ENCODE results near the gene RIT1. TPM values are rescaled to one million over a fixed set of nuclear protein-coding genes. Genes with fewer than 3 reads are reported as not detected.

Gene RIT1
- total RNA-seq (2014; rRNA removed) (14.7 and 18.8 TPM in 2 replicates), Bru-seq, nascent RNA (percentile 84 among the genes with signal in this experiment), BruChase-seq, experiment 1, labeled RNA remaining after a 6-hour chase (percentile 95 among the genes with signal in this experiment), BruChase-seq, experiment 2, labeled RNA remaining after a 2-hour chase (percentile 97 among the genes with signal in this experiment)
- long read RNA-seq, transcript RIT1-202 (6 exons, 3,445 nt), result major isoform, 18 of 27 reads
- long read RNA-seq, partial matches to known transcripts, result 1 of 27 reads
- long read RNA-seq, other reads (novel, unspliced or antisense), result 7 of 27 reads

GRCh38 chr1:155911156-155912055 lies at the start of gene RIT1:
TSS of gene RIT1 (minus strand) at chr1:155911349. CDS start at chr1:155910761, 588 bp downstream.
- Histone ChIP-seq H4K20me1 (ENCODE audit: low read length) (0 out of 2 replicates have a peak, but pooled peaks cover 3% of the 10 kb centered on the region), H3F3A (ENCODE audit: low read length, unreplicated experiment) (peaks cover 39% of the 10 kb centered on the region), H3K27ac (ENCODE audit: low read length) (peak within 1 kb of the TSS; percentile 76), H3K79me2 (ENCODE audit: low read length) (peaks cover 24% of the 10 kb centered on the region), H3K4me3 (ENCODE audit: low read length) (peak within 1 kb of the TSS; percentile 83), H3K4me1 (ENCODE audit: insufficient read depth, low read length) (peaks cover 32% of the 10 kb centered on the region), H3K4me2 (ENCODE audit: low read length) (peak within 1 kb of the TSS; percentile 93), H3K27me3 (ENCODE audit: low read length) (no peaks in the 10 kb centered on the region), H3K9me2 (replicated peaks; ENCODE audit: low read length) (no peaks in the 10 kb centered on the region), H3K9ac (ENCODE audit: low read length) (peak within 1 kb of the TSS; percentile 68), H3K36me3 (ENCODE audit: low read depth, low read length) (peaks cover 47% of the 10 kb centered on the region), H2AFZ (ENCODE audit: low read length) (peak within 1 kb of the TSS; percentile 74), H3K9me3 (ENCODE audit: low read length) (no peaks in the 10 kb centered on the region)
- POLR2A ChIA-PET (ENCODE audit: unreplicated experiment), result interaction anchor here (0.5 kb wide), 1 partner anchor 43 kb away, joined by 13 read pairs; no protein-coding TSS in a partner anchor
- intact Hi-C loops (cut with micrococcal nuclease), result loop anchor here (5.0 kb wide), 1 partner anchor 54 kb away; the partner anchor contains the start of genes GON4L and SYT11
- ATAC-seq, result peak; percentile 76
- DNase-seq, result peak; percentile 85
- CTCF ChIA-PET, result interaction anchor here (0.7 kb wide), 1 partner anchor 26 kb away, joined by 4 read pairs; no protein-coding TSS in a partner anchor
- no peak for TF ChIP-seq EZH2 (IDR thresholded peaks at IDR 0.05; ENCODE audit: low read length, unreplicated experiment)
- TF ChIP-seq CTCF (conservative IDR thresholded peaks at IDR 0.05; ENCODE audit: low read depth, low read length), result no peak
- TF ChIP-seq EZH2phosphoT487 (IDR thresholded peaks at IDR 0.05; ENCODE audit: borderline replicate concordance, low read length), result no peak
- BruUV-seq (replicated peaks), result TSS peak; percentile 93

GRCh38 chr1:155960081-155960745 lies 49.1 kb upstream of the RIT1 start:
- H3K36me3 ChIP-seq (ENCODE audit: low read depth, low read length), result peaks cover 51% of the 10 kb centered on the region

More at GRCh38 chr1:155960081-155960745, 49.1 kb upstream of the RIT1 start:
- BruUV-seq (replicated peaks), result no TSS peak
- no peaks in the 10 kb centered on the region for H3K9me3 ChIP-seq (ENCODE audit: low read length)
- TF ChIP-seq EZH2 (IDR thresholded peaks at IDR 0.05; ENCODE audit: low read length, unreplicated experiment) (no peak), CTCF (conservative IDR thresholded peaks at IDR 0.05; ENCODE audit: low read depth, low read length) (no peak), EZH2phosphoT487 (IDR thresholded peaks at IDR 0.05; ENCODE audit: borderline replicate concordance, low read length) (no peak)
- POLR2A ChIA-PET (ENCODE audit: unreplicated experiment), result interaction anchor here (0.6 kb wide), 1 partner anchor 16 kb away, joined by 4 read pairs; no protein-coding TSS in a partner anchor
- H3K4me3 ChIP-seq (ENCODE audit: low read length), result no peak overlapping the region
- H3K9me2 ChIP-seq (replicated peaks; ENCODE audit: low read length), result no peaks in the 10 kb centered on the region
- no peaks in the 10 kb centered on the region for H3K27me3 ChIP-seq (ENCODE audit: low read length)
- no peak overlapping the region for H2AFZ ChIP-seq (ENCODE audit: low read length)
- peaks cover 32% of the 10 kb centered on the region for H3K4me1 ChIP-seq (ENCODE audit: insufficient read depth, low read length)
- H3K27ac ChIP-seq (ENCODE audit: low read length), result peak overlapping the region; percentile 93
- CTCF ChIA-PET, result no interaction called here
- H3K79me2 ChIP-seq (ENCODE audit: low read length), result peaks cover 17% of the 10 kb centered on the region
- H3K4me2 ChIP-seq (ENCODE audit: low read length), result peak overlapping the region; percentile 4
- H3K9ac ChIP-seq (ENCODE audit: low read length), result peak overlapping the region; percentile 79
- ATAC-seq (no peak), DNase-seq (peak; percentile 22)
- intact Hi-C loops (cut with micrococcal nuclease), result no loop called here
- no peaks in the 10 kb centered on the region for H4K20me1 ChIP-seq (ENCODE audit: low read length)
- no peaks in the 10 kb centered on the region for H3F3A ChIP-seq (ENCODE audit: low read length, unreplicated experiment)
